ENCODE measurements around the gene EHMT1. TPM values are rescaled to one million over a fixed set of nuclear protein-coding genes. Genes with fewer than 3 reads are reported as not detected.
"Not testable (repeated sequence)": the region's sequence is repeated elsewhere in the genome, so short reads cannot be mapped to it uniquely, and the experiment has no call there.

EHMT1 gene
- total RNA-seq, 1 donor from 2014 or later: 65.3 TPM

DNA sequence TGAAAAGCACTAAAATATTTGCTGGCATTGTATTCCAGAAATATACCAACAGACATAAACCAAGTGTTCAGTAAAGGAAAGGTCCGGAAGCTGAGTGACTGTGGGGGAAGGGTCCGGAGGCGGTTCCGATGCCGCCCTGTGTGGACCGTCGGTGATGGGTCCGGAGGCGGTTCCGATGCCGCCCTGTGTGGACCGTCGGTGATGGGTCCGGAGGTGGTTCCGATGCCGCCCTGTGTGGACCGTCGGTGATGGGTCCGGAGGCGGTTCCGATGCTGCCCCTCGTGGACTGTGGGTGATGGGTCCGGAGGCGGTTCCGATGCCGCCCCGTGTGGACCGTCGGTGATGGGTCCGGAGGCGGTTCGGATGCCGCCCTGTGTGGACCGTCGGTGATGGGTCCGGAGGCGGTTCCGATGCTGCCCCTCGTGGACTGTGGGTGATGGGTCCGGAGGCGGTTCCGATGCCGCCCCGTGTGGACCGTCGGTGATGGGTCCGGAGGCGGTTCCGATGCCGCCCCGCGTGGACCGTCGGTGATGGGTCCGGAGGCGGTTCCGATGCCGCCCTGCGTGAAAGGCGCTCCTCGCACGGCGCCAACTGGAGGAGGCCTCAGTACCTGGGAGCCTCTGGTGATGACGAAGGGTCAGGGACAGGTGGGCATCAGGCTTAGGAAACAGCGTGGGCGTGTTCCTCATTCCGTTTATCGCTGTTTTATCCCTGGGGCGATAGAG, 191.1 kb downstream of the EHMT1 start:
- not testable (repeated sequence) for DNase-seq

GRCh38 chr9:137811283-137811870, 192.6 kb downstream of the EHMT1 start:
- no peak for DNase-seq

GRCh38 chr9:137812356-137813023, 193.7 kb downstream of the EHMT1 start:
- DNase-seq: no peak

- DNase-seq: no peak
These were observed 194.4 kb downstream of the EHMT1 start for GRCh38 chr9:137813167-137813566.

- DNase-seq: no peak
These were observed 195.0 kb downstream of the EHMT1 start for GRCh38 chr9:137813651-137814415.

DNA sequence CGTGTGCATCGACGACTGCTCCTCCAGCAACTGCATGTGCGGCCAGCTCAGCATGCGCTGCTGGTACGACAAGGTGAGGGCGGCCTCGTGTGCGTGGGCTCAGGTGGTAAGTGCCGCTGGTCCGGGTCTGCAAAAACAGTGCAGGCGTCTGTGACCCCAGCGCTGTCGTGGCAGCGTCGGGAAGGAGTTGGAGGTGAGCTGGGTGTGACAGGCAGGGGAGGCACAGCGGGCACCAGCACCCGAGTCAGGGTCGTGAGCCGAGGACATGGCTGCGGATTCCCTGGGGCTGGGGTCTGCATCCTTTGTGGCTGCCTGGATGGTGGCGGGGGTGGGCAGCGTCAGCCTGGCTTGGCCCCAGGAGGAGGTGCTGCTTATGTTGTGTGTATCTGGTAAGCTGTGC, 195.6 kb downstream of the EHMT1 start:
- DNase-seq: no peak

DNA sequence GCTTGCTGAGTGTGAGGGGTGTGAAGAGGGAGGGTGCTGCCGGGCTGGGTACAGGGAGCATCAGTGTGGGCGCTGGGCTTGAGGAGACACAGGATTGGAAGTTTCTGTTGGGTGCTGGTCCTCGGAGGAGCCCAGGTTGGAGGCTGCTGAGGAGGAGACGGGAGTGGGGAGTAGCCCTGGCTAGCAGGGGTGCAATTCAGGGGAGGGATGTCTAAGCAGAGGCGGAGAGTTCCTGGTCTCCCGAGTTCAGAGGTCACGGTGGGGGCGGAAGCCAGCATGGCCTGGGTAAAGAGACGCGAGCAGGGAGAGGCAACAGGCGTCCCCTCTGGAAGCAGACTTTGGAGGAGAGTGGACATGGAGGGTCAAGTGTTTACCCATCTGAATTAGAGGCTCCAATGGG, 196.0 kb downstream of the EHMT1 start:
- no peak for DNase-seq

GRCh38 chr9:137815256-137816255, 196.8 kb downstream of the EHMT1 start:
- no peak for DNase-seq

GRCh38 chr9:137816531-137817235, 197.9 kb downstream of the EHMT1 start:
- no peak for DNase-seq

GRCh38 chr9:137817236-137818200, 198.7 kb downstream of the EHMT1 start:
- DNase-seq: no peak

- DNase-seq: no peak
These were observed 199.5 kb downstream of the EHMT1 start for GRCh38 chr9:137818286-137818685.

- DNase-seq: no peak
These were observed 201.5 kb downstream of the EHMT1 start for GRCh38 chr9:137820161-137820855.

DNA sequence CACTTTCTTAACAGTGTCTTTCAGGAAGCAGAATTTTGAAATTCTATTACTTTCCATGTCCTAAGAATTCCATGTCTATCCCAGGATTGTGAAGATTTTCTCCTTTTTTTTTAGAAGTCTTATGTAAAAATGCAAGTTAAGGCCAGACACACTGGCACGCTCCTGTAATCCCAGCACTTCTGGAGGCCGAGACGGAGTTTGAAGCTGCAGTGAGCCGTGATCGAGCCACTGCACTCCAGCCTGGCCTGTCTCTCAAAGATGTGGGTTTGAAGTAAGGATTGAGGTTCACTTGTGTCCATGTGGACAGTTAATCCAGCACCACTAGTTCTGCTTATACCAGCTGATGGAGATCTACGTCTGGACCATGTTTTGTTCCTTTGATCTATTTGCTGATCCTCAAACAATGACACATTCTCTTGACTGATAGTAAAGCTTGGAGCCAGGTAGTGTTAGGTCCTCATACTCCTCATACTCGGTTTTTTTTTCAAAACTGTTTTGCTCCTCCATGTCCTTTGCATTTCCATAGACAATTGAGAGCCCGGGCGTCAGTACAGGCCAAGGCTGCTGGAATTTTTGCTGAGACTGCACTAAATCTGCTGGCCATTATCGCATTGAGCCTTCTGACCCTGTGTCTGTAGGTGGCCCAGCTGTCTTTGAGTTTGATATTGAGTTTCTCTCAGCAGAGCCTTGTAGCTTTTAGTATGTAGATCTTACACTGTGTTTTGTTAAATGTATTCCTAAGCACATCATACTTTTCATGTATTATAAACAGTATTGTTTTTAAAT, 205.4 kb downstream of the EHMT1 start:
- DNase-seq: no peak

GRCh38 chr9:137825324-137825989, 206.7 kb downstream of the EHMT1 start:
- DNase-seq: no peak

GRCh38 chr9:137827908-137828526, 209.2 kb downstream of the EHMT1 start:
- DNase-seq: no peak

GRCh38 chr9:137828527-137829259, 209.9 kb downstream of the EHMT1 start:
- DNase-seq: peak; percentile 28

Measured in dermis blood vessel endothelial cell (primary cell).